NCI-H82 treated with DMSO at 0.1 percent for 48 hours (cell line): ENCODE measurements around the gene PRICKLE1.
"Not testable (repeated sequence)": the region's sequence is repeated elsewhere in the genome, so short reads cannot be mapped to it uniquely, and the experiment has no call there.

Experiments
- DNase-seq: peaks from one replicate; lab custom pipeline; 2025; ENCODE audit not compliant: unreplicated experiment; lab: John Stamatoyannopoulos, UW

The PRICKLE1 gene

DNA sequence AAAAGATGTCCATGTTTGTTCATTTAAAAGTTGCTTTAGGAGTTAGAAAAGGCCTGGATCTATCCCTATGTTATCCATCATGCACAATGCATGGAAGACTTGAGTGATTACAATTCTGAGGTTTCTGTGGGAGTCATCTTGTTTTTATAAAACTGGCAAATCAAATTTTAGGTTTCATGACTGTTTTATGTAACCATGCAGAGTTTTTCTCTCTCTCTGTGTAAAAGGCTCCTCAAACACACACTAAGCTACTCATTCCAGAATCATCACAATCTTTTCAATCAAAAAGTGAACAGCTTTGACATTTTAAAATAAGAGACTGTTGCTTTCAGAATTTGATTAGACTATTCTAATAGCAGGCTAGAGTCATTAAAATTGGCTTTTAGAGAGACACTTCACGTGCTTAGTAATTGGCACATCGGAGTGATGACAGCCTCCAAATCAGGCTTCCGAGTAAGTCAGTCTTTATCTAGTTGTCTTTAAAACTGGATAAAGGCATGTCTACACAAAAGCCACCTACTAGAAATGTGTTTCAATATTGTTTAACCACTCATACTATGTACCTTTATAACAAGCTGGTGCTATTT lies 31.9 kb downstream of the PRICKLE1 start:
- DNase-seq = no peak

DNA sequence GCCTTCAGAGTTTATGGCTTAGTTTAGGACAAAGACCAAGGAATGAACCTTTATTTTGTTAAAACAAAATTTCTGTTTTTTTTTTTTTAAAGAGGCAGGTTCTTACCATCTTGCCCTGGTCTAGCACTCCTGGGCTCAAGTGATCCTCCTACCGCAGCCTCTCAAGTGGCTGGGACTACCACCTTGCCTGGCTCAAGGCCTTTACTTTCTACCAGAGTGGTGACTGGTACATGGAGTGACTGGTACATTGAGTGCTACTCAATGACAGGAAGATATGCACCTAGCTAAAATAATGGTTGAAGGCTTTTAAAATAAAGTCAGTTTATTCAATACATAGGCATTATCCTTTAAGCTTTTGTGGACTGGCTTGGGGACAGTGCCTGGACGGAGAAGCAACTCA lies 32.6 kb downstream of the PRICKLE1 start:
- DNase-seq = no peak

DNA sequence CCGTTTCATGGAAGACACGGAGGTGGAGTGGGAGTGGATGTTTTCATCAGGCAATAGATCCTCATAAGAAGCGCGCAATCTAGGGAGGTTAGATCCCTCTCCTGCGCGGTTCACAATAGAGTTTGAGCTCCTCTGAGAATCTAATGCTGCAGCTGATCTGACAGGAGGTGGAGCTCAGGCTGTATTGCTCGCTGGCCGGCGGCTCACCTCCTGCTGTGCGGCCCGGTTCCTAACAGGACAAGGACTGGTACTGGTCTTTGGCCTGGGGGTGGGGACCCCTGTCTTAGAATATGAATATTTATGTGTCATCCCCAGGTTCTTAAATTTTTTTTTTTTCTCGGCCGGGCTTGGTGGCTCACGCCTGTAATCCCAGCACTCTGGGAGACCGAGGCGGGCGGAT lies 36.7 kb downstream of the PRICKLE1 start:
- DNase-seq = no peak

DNA sequence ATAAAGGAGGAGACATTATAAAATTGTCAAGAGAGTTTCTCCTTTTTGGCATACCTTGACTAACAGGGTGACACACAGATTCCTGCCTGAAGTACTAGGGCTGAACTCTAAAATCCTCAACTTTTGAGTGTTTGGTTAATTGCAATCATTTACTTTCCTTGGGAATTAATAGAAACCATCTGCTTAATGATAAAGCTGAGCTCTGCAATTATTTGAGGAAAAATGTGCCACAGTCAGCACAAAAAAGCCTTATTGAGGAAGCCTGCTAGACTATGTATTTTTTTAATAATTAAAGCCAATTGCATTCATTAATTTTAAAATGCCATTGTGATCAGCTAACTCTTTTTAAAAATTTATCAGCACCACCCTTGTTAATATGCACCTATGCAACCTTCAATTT lies 38.7 kb downstream of the PRICKLE1 start:
- no peak for DNase-seq

DNA sequence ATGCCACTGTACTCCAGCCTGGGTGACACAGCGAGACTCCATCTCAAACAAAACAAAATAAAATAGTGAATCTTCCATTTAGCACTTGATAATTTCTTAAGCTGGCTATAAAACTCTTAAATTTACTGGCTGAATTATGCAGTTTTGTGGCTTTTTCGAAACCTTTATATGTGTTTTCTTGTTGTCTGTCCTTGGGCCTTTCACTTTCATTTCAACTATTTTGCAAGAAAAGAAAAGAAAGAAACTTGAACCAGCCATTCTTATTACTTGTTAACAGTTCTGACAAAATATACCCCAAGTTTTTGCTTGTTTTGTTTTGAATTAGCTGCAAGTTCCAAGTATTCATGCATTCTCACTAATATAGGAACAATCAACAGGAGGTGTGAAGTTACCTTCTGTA lies 42.8 kb downstream of the PRICKLE1 start:
- no peak for DNase-seq

DNA sequence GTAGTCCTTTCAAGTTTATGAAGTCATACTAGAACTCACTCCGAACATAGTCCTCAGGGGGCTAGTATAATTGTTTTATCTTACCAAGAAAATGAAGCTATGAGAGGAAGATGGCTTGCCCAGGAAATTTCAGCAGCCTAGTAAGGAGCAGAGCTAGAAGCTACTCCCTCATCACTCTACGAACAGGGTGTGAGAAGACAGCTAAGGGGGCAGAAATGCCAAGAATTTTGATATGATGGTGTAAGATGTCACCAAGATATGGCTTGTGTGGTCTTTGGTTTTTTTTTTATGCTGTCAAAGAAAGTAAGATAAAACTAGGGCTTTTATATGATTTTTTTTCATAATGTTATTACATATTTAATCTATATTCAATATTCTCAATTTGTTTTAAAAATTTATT lies 47.6 kb downstream of the PRICKLE1 start:
- DNase-seq = no peak

DNA sequence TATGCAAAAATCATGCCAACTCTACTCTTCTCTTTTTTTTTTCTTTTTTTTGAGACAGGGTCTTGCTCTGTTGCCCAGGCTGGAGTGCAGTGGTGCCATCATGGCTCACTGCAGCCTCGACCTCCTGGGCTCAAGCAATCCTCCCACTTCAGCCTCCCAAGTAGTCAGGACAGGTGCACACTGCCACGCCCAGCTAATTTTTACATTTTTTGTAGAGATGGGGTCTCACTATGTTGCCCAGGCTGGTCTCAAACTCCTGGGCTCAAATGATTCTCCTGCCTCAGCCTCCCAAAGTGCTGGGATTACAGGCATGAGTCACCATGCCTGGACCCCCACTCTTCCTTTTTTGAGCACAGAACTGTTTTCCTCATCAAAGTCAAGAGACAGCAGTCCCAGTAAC lies 48.2 kb downstream of the PRICKLE1 start:
- not testable (repeated sequence) for DNase-seq

DNA sequence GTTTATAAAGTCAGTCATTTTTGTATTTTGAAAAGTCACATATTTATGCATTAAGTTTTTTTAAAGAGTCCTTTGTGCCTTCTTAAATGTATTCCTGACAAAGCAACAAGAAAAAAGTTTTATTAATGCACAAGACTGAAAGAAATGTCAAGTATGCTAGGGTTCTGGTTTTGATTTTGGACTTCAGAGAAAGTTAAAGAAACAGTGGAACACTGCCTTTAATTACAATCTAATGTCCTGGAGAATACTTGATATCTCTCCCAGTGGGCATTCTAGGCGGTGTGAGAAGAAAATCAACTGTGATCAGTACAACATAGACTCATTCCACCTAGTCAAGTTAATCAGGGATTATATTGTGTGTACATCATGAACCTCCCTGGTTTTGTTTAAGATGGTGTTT lies 49.9 kb downstream of the PRICKLE1 start:
- no peak for DNase-seq

DNA sequence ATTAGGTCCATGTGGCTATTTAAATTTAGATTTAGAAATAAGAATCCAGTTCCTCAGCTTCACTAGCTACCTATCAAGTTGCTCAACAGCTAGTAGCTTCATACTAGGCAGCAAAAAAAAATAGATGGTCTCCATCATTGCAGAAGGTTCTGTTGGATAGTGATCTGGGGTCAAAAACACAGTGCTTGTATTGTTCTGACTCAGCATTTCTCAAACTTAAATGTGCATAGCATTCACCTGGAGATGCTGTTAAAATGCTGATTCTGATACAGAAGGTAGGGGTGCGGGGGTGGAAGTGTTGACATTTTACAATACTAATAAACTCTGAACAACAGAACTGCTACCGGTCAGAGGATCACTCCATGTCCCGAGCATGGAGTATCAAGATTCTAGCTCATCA lies 51.3 kb downstream of the PRICKLE1 start:
- DNase-seq = no peak

DNA sequence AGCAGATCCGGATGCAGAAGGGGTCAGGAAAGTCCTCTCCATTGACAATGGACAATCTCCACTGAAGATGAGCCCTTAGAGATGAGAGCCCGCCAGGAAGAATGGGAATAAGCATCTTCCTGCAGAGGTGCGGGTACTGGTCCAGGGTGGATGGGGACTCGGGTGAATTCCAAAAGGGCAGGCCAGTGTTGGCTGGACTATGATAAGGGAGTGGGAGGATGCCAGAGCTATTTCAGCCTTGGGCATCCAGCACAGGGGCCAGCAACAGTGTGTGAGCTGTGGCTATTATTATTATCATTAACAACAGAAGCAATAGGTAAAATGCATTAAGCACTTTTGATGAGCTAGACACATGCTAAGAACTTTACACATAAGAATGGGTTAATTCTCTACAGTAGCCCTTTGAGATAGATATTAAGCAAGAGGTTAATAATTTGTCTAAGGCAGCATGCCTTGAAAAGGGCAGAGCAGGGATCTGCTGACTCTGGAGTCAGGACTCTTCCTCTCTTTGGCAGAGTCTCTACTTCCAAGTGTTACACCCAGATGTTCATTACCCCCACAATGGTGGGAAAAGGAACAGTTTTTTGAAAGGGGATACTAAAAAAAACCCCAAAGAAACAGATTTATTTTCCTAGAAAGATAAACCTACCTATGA lies 55.2 kb downstream of the PRICKLE1 start:
- DNase-seq = no peak

DNA sequence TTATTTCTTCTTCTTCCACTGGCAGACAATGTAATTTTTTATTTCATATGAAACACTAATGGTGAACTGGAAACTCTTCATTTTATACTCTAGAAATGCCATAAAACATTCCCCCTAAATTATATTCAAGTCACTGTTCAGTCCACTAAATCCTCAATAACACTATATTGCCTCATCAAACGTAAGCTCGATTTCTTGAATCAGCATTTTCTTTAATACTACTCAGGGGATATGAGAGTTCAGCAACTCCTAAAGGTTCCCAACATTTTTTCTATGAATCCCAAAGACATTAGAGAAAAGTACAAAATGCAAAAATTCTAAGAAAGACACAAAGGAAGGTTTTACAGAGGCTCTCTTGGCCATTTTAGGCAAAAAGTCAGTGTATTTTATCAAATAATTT lies 59.3 kb downstream of the PRICKLE1 start:
- DNase-seq = no peak

DNA sequence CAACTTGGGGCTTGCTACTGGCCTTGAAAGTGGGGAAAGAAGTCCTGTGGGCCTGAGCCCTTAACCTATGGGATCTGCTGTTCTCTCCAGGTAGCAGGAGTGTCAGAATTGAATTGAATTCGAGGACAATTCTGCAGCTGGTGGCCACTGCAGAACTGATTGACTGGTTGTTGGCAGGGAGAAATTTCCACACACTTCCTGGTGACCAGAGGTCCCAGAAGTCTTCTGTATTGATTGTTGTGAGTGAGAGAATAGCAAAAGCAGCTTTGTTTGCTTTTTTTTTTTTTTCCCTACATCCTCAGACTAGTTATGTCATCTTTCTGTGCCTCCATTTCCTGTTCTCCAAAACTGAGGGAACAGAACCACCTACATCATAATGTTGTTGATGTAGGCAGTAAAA lies 64.1 kb downstream of the PRICKLE1 start:
- no peak for DNase-seq

DNA sequence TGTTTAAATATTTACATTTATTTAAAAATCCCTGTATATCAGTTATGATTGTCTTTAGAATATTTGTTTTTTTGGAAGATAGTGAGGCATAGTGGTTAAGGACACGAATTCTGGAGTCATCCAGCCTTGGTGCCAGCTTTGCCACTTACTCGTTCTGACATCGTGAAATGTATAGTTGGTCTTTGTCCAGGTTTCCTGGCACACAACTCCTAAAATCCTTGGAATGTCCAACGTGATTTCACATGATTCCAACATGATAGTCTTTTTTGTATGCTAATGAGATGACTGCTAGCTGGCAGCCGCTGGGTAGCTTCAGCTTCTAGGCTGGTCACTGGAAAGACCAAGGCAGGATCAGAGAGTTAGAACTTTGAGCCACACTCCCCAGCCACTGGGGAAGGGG lies 64.8 kb downstream of the PRICKLE1 start:
- no peak for DNase-seq

DNA sequence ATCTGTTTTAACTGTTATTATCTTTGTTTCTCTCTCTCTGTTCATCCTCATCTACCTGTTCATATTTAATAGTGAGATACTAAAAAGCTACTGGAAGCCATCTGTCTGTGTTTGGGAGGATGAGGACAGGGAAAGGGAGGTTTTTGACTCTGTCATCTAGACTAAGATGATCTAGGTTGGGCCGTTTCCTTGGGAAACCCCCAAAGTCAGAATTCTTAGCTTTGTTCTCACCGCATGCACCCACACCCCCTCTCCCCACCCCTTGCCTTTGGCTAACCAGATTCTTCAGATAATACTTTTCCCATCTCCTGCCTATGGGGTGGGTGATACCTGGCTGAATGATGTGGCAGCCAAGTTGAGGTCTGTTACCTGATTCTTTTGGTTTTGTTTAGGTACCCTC lies 73.0 kb downstream of the PRICKLE1 start:
- no peak for DNase-seq

DNA sequence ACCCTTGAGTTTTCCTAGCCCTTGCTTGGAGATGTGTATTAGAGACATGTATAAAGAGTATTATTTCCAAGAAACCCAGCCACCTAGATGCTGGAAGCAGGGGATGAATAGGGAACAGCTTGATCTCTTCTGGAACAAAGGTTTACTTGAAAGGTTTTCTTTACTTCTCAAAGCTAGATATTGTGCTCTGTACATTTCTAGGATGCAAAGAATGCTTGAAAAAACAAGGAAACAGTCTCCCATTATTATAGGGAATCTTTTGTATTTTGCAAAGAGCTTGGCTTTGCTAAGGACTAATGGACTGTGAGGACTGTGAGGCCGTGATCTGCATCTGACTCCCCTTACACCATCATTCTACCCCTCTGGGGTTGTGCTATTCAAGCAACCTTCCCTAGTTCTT lies 77.9 kb downstream of the PRICKLE1 start:
- DNase-seq = no peak

DNA sequence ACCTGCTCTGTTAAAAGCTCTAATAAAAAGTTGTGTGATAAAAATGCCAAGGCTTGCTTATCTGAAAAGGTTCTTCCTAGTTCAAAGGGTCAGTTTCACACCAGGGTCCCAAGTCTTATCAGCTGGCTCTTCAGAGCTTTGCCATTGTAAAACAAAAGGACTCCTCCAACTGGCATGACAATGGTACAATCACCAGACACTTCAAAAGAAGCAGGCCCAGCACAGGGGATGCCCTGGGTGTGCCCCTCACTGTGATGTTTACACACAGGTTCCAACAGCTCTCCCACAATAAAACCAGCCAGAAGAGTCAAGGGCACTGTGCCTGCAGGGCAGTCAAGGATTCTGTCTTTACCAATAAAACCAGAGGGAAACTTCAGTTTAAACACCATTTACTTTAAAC lies 78.7 kb downstream of the PRICKLE1 start:
- DNase-seq = no peak

DNA sequence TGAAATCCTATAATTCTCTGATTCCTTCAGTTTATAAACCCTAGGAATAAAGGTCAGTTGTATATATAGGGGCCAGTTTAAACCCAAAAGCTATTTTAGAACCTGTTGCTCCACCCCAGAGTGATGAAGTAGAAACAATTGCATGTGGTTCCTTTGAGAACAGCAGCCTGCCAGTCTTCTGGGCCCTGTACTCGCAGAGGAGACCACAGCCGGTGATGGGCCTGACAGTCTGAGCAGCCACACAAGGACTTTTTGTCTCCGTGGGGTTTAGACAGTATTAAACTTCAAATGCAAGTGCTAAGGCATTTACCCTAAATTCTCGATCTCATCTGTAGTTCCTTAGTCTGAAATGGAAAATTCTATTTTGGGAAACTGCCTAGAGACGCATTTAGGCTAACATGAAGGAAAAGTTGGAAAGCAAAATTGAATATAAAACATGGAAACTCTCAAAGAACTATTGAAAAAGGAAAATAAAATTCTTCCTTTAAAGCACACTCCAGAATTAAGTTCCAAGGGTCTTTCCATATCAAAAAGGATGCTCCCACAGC lies 80.6 kb downstream of the PRICKLE1 start:
- no peak for DNase-seq

DNA sequence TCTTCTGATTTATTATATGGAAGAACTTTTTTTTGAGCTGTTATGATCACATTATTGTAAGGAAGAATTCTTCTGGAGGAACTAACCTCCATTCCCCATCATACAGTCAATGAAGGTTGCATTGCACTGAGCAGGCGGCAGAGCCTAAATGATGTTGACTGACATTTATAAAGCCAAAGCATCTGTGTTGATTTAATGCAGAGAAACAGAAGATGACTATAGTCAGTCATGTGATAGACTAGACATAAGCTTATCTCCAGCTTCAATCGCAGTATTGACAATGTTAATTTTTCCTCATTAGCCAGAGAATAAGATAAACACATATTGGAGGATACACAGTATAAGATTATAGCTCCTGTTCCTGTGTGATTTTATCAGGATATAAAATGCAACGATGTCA lies 82.0 kb downstream of the PRICKLE1 start:
- no peak for DNase-seq

DNA sequence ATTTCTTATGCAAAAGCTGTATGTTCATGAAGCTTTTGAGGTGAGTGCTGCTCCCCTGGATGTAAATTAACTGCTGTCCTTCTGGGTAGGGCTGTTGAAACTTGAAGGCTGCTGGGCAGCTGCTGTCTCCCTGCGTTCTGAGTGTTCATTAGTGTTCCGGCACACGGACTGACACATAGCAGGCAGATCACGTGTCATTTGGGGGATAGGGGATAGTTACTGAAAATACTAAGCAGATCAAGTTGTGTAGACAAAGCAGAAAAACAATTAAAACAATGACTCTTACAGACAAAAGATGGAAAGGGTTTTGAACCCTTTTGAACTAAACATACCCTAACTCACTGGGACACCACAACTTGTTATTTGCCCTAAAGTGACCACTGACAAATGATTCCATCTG lies 82.5 kb downstream of the PRICKLE1 start:
- DNase-seq = no peak

DNA sequence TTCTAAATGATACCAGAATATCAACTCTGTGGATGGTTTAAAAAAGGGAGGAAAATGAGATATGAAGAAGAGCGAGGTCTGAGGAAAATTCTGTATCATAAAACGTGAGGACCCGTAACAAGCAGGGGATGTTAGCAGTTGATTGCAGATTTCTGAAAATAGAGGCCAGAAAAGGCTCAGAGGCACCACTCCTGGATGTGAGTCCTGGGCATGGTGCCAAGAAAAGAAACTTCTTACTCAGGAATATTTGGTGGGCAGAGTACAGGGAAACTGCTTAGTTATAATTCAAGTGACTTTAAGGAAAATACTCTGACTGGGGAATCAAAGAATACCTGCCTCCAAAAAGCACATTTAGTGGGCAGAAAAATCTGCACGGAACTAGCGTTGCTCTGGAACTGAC lies 85.5 kb downstream of the PRICKLE1 start:
- DNase-seq = no peak

DNA sequence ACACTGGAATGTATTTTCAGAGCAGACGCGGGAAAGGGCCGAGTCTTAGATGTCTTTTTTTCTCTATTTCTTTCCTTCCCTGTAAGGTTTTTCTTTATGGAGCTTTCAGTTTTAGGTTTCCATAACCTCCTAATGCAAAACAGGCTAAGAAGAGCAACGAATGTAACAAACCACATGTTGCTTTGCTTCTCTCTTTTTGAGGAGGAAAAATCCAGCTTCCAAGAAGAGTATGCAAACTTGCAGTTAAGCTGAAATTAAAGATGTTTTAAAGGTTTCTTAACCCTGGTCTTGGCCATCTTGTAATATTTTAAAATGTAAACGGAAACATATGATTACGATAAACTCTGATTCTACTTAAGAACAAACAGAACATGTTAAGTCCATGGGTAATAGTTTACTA lies 86.9 kb downstream of the PRICKLE1 start:
- no peak for DNase-seq

DNA sequence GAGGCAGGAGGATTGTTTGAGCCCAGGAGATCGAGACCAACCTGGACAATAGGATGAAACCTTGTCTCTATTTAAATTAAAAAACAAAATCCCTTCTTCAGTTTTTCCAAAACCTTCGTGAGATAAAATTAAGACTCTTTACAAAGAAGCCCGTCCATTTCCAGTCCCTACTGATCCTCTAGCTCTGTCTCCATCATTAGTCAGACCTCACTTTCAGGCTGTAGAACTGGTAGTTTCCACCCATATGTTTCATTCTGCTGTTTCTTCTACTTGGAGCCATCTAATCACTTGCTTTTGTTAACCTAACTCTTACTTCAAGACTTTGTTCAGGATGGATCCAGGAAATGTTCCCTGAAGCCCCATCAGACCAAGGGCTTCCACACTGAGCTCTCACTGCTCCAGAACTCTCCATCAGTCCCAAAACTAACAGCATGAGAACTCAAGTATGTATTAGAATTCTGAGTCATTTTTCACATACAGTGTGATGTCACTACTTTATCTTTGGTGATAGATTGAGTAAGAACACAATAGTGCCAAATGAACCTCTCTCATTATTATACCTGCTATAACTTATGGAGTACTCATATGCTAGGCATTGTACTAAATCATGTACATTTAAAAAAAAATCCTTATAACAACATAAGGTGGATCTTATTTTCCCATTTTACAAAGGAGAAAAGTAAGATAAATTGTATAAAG lies 90.8 kb downstream of the PRICKLE1 start:
- DNase-seq = no peak
